Frontal cortex (tissue), 4 donors: ENCODE measurements around the gene AGPAT1. TPM values are rescaled to one million over a fixed set of nuclear protein-coding genes. Genes with fewer than 3 reads are reported as not detected.
A peak's percentile ranks its signal among the peaks of the same experiment; 100 is the strongest.

ENCODE experiments used
- DNase-seq, 2 donors: peaks; one replicate each; pipeline ENCODE4 v3.0.0; 2012; ENCODE audit warnings: low spot score in 2 of 2
- FAIRE-seq: peaks from 2 replicates; lab custom pipeline; 2012; peaks lifted over from hg19 to GRCh38; lab: Jason Lieb, UNC
- small RNA-seq: library from RNA; depleted of rRNA; stranded (forward); fragments of <200 nt; gene quantifications from one replicate; pipeline ENCODE3, GENCODE V24; 2014
- total RNA-seq: library from RNA; depleted of rRNA; stranded (reverse); fragments of >200 nt; gene quantifications from one replicate; pipeline ENCODE4 v1.2.3, GENCODE V29; 2014
- donor health status: control.
- donor health status: control.
- donor health status: control.

Gene AGPAT1
- total RNA-seq, 1 donor from 2014 or later = 14.3 TPM

DNA sequence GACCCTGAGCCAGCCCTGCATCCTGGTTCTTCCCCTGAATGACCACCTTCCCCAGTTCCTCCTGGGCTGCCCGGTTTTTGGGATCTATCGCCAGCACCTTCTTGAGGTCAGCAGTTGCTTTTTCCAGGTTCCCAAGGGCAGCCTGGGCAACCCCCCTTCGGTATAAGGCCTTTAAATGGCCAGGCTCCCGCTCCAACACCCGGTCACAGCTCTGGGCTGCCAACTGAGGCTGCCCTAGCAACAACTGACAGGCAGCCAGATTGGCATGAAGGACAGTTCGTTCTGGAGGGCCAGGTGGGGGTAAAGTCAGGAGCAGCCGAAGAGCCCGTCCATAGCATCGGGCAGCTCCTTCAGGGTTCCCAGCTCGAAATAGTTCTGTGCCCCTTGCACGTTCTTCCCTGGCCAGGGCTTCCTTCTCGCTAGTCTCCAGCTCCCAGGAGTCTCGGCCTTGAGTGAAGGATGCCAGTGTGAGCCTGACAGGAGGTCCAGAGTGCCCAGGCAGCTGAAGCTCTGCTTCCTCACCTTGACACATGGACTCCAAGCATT, 47.1 kb downstream of the AGPAT1 start:
- DNase-seq = no peak
- FAIRE-seq = no peak

DNA sequence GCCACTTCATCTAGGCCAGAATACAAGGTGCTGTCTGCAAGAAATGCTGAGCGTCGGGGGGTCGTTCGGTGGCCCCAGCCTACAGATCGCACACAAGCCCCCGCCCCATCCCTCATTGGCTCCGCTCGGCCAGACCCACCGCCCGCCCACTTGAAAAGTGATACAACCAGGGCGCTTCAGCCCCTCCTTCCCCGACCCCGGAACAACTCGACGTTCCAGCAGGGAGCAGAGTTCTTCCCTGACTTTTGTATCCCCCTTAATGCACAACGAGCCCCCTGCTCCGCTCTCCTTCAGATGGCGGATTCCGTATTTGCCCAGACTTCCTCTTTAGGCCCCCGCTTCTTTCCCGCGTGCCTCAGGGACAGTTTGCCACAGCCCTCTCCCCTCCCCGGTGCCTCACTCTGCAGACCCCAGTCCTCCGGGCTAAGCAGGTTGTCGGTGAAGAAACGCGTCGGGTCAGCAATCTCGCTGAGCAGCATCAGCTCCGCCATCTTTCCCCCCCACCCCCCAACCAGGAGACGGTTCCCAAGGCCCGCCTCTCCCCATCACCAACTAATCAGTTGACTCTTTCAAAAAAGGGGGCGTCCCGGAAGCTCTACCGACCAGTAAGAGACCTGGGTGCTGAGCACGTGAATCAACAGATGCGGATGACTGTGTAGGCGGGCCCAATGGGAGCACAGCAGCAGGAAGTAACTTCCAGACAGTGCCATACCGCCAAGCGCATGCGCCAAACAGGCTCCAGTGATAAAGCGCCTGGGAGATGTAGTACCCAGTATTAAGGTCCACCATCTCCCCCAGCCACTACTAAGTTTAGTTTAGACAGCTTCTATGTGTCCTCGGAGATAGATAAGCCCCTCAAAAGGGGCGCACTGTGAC, 47.9 kb downstream of the AGPAT1 start, which contains the start of gene ATF6B:
ATF6B (minus strand) TSS at position 530 of the 876 bp plus-strand sequence; CDS start at position 491, 39 bp downstream.
- FAIRE-seq (peak; percentile 92), DNase-seq (peak; percentile 91 to 95)

DNA sequence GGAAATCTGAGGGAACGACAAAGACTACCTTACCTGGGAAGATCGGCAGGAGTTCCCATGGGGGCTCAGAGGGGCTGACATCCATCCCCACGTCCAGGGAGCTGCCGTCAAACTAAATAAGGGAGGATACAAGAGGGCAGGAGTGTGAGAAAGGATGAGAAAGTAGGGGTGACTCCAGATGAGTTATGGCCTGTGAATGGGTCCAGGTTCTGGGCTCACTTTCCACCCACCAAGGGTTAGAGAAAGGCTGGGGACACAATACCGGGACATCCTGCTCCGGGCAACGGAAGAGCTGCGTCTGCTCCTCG, 48.5 kb downstream of the AGPAT1 start:
- no peak for FAIRE-seq
- DNase-seq = no peak

DNA sequence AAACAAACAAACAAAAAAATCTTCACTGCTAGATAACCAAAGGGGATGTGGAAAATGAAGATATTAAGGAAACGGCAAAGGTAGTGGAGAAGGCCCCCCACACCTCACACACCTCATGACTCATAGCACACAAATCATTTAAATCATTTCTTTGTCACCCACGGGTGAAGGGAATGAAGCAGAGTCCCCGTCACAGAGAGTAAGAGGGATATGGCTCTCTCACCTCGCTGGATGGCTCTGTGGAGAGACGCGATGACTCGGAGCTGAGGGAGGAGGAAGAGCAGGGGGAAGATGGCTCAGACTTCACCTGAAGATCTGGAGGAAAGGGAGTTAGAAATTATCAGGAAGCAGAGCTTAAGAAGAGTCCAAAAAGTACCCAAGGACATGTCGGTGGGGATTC, 49.0 kb downstream of the AGPAT1 start:
- FAIRE-seq (no peak), DNase-seq (no peak)

DNA sequence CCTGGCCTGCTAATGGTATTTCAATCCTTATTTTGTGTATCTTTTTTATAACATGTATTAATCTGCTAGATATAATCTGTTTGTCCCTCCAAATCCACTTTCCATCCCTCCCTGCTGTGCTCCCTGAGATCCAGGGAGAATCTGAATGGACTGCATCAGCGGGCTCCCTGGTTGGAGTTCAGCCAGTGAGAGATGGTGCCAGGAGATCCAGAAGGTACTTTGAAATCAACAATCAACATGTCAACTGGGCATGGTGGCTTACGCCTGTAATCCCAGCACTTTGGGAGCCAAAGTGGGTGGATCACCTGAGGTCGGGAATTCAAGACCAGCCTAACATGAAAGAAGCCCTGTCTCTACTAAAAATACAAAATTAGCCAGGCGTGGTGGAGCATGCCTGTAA, 52.2 kb downstream of the AGPAT1 start:
- FAIRE-seq = no peak
- DNase-seq = no peak

DNA sequence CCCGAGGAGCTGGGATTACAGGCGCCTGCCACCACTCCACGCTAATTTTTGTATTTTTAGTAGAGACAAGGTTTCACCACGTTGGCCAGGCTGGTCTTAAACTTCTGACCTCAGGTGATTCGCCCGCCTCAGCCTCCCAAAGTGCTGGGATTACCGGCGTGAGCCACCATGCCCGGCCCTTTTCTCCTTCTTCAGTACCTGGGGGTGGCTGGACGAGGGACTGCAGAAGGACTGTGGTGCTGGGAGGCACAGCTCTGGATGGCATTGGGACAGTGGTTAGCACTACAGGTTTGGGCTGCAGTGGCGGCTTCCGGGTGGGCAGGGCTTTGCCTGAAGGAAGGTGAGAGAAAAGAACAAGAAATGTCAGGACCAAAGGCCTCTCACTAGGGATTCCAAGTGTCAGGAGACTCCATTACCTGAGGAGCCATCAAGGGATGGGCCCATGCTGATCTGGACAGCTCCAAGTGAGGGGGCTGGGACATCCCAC, 55.3 kb downstream of the AGPAT1 start:
- DNase-seq (no peak), FAIRE-seq (no peak)

DNA sequence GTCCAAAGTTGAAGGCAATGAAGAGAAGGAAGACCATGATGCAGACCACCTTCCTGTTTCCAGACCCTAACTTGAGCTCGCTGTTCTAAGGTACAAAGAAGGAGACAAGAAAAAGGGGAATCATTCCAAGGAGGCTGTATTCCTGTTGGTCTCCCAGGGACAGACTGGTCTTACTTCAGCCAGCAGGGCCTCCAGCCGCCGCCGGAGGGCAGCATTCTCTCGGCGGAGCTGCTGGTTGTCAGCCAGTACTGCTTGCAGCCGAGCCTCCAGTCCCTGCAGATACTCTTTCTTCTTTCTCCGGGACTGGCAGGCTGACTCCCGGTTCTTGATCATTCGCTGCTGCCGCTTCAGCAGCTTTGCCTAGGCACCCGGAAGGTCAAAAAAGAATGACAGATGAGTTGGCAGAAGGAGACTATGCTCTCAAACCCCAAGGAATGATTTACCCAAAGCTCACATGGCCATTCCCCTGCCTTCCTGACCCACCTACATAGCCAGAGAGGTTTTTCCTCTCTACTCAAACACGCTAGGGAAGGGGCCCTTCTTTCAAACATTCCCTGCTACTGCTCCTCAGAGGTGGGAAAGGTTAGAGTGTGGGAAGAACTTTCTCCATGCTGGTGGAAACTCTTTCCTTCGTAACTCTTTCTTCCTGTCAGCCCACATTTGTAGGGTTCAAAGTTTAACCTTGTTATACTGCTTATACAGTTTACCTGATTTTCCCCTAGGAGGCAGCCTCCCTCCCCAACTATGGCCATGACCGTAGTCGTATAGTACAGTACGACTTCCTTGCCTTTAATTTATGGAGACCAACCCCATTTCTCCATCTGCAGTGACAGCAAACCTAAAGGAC, 56.9 kb downstream of the AGPAT1 start:
- DNase-seq (peak; percentile 65 to 88), FAIRE-seq (no peak)

Small RNAs within 50 kb of the gene (small RNA-seq; reads per million reads assigned to genes)
- not detected for gene AL662884.1
- not detected for gene MIR6833

Other genes starting within 250 kb of the AGPAT1 start
- gene C2, start 248.4 kb downstream of the AGPAT1 start, total RNA-seq = 3.7 TPM
- gene CFB, start 230.0 kb downstream of the AGPAT1 start, total RNA-seq = 0.82 TPM
- gene NELFE, start 217.1 kb downstream of the AGPAT1 start, total RNA-seq = 45.7 TPM
- 30.2 TPM for gene SKIC2, start 216.9 kb downstream of the AGPAT1 start, total RNA-seq
- gene DXO, start 203.9 kb downstream of the AGPAT1 start, total RNA-seq = 7.3 TPM
- 10.6 TPM for gene C4A, start 194.0 kb downstream of the AGPAT1 start, total RNA-seq
- 9.0 TPM for gene C4B, start 161.3 kb downstream of the AGPAT1 start, total RNA-seq
- gene CYP21A2, start 137.7 kb downstream of the AGPAT1 start, total RNA-seq = under 0.01 TPM
- 4.5 TPM for gene TNXB, start 66.7 kb downstream of the AGPAT1 start, total RNA-seq
- 13.0 TPM for gene ATF6B, start 47.8 kb downstream of the AGPAT1 start, total RNA-seq
- 4.5 TPM for gene FKBPL, start 45.8 kb downstream of the AGPAT1 start, total RNA-seq
- gene PRRT1, start 24.1 kb downstream of the AGPAT1 start, total RNA-seq = 0.41 TPM
- 9.8 TPM for gene PPT2, start 21.9 kb downstream of the AGPAT1 start, total RNA-seq
- 5.7 TPM for gene EGFL8, start 11.5 kb downstream of the AGPAT1 start, total RNA-seq
- gene RNF5, start 2.3 kb upstream of the AGPAT1 start, total RNA-seq = 104 TPM
- 0.82 TPM for gene AGER, start 8.2 kb upstream of the AGPAT1 start, total RNA-seq
- 11.8 TPM for gene PBX2, start 14.1 kb upstream of the AGPAT1 start, total RNA-seq
- 0.41 TPM for gene GPSM3, start 16.6 kb upstream of the AGPAT1 start, total RNA-seq
- 5.3 TPM for gene NOTCH4, start 48.0 kb upstream of the AGPAT1 start, total RNA-seq
- not detected for gene TSBP1, start 195.8 kb upstream of the AGPAT1 start, total RNA-seq
- not detected for gene BTNL2, start 231.1 kb upstream of the AGPAT1 start, total RNA-seq